ENCODE results near the gene DHH.

DHH gene

GRCh38 chr12:49093792-49094159 is 825 bp downstream of the DHH start:
- H3K4me1 ChIP-seq (ENCODE audit: control insufficient read depth, insufficient read depth, low read length): no peaks in the 10 kb centered on the region
- H3K9me3 ChIP-seq (ENCODE audit: control insufficient read depth, insufficient read depth, low read depth, low read length): no peaks in the 10 kb centered on the region
- H3K27ac ChIP-seq (ENCODE audit: extremely low read depth, low read depth, low read length): no peak overlapping the region
- no peak for TF ChIP-seq ZEB2 (tag by site-specific recombination; IDR thresholded peaks at IDR 0.05)
- TF ChIP-seq ZNF830 (tag by site-specific recombination; IDR thresholded peaks at IDR 0.05; ENCODE audit: low read depth): no peak
- TF ChIP-seq ATF2 (tag by site-specific recombination; IDR thresholded peaks at IDR 0.05; ENCODE audit: low read depth): no peak
- no peak for TF ChIP-seq ZNF549 (tag by site-specific recombination; IDR thresholded peaks at IDR 0.05)
- TF ChIP-seq ZNF560 (tag by site-specific recombination; IDR thresholded peaks at IDR 0.05; ENCODE audit: borderline replicate concordance): no peak
- no peak for TF ChIP-seq ZNF654 (tag by site-specific recombination; IDR thresholded peaks at IDR 0.05; ENCODE audit: low read depth)
- TF ChIP-seq, protein P1, sequence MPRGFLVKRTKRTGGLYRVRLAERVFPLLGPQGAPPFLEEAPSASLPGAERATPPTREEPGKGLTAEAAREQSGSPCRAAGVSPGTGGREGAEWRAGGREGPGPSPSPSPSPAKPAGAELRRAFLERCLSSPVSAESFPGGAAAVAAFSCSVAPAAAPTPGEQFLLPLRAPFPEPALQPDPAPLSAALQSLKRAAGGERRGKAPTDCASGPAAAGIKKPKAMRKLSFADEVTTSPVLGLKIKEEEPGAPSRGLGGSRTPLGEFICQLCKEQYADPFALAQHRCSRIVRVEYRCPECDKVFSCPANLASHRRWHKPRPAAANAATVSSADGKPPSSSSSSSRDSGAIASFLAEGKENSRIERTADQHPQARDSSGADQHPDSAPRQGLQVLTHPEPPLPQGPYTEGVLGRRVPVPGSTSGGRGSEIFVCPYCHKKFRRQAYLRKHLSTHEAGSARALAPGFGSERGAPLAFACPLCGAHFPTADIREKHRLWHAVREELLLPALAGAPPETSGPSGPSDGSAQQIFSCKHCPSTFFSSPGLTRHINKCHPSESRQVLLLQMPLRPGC (tag by site-specific recombination; IDR thresholded peaks at IDR 0.05): no peak
- no peak for TF ChIP-seq FEZF1 (tag by site-specific recombination; IDR thresholded peaks at IDR 0.05)
- TF ChIP-seq SP7 (tag by site-specific recombination; IDR thresholded peaks at IDR 0.05): no peak
- TF ChIP-seq MZF1 (tag by site-specific recombination; IDR thresholded peaks at IDR 0.05; ENCODE audit: borderline replicate concordance): no peak
- TF ChIP-seq ZNF223 (tag by site-specific recombination; IDR thresholded peaks at IDR 0.05): no peak
- TF ChIP-seq ZNF350 (tag by site-specific recombination; IDR thresholded peaks at IDR 0.05): no peak
- TF ChIP-seq, protein P2, sequence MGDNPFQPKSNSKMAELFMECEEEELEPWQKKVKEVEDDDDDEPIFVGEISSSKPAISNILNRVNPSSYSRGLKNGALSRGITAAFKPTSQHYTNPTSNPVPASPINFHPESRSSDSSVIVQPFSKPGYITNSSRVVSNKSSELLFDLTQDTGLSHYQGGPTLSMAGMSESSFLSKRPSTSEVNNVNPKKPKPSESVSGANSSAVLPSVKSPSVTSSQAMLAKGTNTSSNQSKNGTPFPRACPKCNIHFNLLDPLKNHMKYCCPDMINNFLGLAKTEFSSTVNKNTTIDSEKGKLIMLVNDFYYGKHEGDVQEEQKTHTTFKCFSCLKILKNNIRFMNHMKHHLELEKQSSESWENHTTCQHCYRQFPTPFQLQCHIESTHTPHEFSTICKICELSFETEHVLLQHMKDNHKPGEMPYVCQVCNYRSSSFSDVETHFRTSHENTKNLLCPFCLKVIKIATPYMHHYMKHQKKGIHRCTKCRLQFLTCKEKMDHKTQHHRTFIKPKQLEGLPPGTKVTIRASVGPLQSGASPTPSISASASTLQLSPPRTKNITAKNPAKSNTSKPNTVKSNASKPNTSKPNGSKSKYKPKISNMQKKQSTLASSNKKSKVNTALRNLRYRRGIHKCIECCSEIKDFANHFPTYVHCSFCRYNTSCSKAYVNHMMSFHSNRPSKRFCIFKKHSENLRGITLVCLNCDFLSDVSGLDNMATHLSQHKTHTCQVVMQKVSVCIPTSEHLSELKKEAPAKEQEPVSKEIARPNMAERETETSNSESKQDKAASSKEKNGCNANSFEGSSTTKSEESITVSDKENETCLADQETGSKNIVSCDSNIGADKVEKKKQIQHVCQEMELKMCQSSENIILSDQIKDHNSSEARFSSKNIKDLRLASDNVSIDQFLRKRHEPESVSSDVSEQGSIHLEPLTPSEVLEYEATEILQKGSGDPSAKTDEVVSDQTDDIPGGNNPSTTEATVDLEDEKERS (tag by site-specific recombination; IDR thresholded peaks at IDR 0.05): no peak
- no peak for TF ChIP-seq ZNF211 (tag by site-specific recombination; IDR thresholded peaks at IDR 0.05; ENCODE audit: low read depth)
- TF ChIP-seq TRIM28 (IDR thresholded peaks at IDR 0.05; ENCODE audit: borderline replicate concordance, low read length): no peak
- TF ChIP-seq, protein P3, sequence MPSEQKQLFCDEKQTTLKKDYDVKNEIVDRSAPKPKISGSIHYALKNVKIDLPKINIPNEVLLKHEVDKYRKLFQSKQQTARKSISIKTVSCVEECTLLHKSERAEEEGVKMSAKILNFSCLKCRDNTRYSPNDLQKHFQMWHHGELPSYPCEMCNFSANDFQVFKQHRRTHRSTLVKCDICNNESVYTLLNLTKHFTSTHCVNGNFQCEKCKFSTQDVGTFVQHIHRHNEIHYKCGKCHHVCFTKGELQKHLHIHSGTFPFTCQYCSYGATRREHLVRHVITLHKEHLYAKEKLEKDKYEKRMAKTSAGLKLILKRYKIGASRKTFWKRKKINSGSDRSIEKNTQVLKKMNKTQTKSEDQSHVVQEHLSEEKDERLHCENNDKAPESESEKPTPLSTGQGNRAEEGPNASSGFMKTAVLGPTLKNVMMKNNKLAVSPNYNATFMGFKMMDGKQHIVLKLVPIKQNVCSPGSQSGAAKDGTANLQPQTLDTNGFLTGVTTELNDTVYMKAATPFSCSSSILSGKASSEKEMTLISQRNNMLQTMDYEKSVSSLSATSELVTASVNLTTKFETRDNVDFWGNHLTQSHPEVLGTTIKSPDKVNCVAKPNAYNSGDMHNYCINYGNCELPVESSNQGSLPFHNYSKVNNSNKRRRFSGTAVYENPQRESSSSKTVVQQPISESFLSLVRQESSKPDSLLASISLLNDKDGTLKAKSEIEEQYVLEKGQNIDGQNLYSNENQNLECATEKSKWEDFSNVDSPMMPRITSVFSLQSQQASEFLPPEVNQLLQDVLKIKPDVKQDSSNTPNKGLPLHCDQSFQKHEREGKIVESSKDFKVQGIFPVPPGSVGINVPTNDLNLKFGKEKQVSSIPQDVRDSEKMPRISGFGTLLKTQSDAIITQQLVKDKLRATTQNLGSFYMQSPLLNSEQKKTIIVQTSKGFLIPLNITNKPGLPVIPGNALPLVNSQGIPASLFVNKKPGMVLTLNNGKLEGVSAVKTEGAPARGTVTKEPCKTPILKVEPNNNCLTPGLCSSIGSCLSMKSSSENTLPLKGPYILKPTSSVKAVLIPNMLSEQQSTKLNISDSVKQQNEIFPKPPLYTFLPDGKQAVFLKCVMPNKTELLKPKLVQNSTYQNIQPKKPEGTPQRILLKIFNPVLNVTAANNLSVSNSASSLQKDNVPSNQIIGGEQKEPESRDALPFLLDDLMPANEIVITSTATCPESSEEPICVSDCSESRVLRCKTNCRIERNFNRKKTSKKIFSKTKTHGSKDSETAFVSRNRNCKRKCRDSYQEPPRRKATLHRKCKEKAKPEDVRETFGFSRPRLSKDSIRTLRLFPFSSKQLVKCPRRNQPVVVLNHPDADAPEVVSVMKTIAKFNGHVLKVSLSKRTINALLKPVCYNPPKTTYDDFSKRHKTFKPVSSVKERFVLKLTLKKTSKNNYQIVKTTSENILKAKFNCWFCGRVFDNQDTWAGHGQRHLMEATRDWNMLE (tag by site-specific recombination; conservative IDR thresholded peaks at IDR 0.05; ENCODE audit: low read depth): no peak
- TF ChIP-seq MEIS1 (CRISPR knock-in tag; IDR thresholded peaks at IDR 0.05; ENCODE audit: borderline replicate concordance): no peak
- H3K4me3 ChIP-seq (ENCODE audit: low read depth, low read length): no peak overlapping the region
- peaks cover 3 to 33% of the 10 kb centered on the region in 2 experiments; a peak in 2 of 3 replicates for H3K36me3 ChIP-seq (ENCODE audit: control insufficient read depth in 2 of 2, insufficient read depth in 1 of 2, low read length in 2 of 2)
- ChIA-PET POLR2A (interaction anchor here (0.5 to 4.8 kb wide), 3 partner anchors 17 to 420 kb away, joined by 3 to 28 read pairs (median 12); partner anchors contain the start of genes LMBR1L and TUBA1B), CTCF (interaction anchor here (0.6 to 5.0 kb wide), 7 partner anchors 10 to 98 kb away, joined by 3 to 74 read pairs (median 7); partner anchors contain the start of gene TUBA1B)
